Astrocyte (in vitro differentiated cells and primary cell): Measurements from ENCODE around the gene KLHL18. TPM values are rescaled to one million over a fixed set of nuclear protein-coding genes. Genes with fewer than 3 reads are reported as not detected.
"Not testable (repeated sequence)": the region's sequence is repeated elsewhere in the genome, so short reads cannot be mapped to it uniquely, and the experiment has no call there.

Experiments used
- DNase-seq: peaks from one replicate; pipeline ENCODE4 v3.0.0-alpha.2; 2010; ENCODE audit warnings: low read depth
- FAIRE-seq: peaks from 2 replicates; lab custom pipeline; 2011; peaks lifted over from hg19 to GRCh38; lab: Jason Lieb, UNC
- H2AFZ ChIP-seq: 2 replicates; pipeline ENCODE4 v1.6.0; 2012; ENCODE audit warnings: low read depth, low read length, inconsistent platforms
- H3K27ac ChIP-seq: 2 replicates; pipeline ENCODE4 v1.5.1; 2011; ENCODE audit warnings: low read depth, low read length, inconsistent platforms
- H3K27me3 ChIP-seq: 2 replicates; pipeline ENCODE4 v1.6.0; 2011; ENCODE audit warnings: low read length, inconsistent platforms; ENCODE audit not compliant: insufficient read depth
- H3K36me3 ChIP-seq: 2 replicates; pipeline ENCODE4 v1.5.1; 2011; ENCODE audit warnings: low read length, inconsistent platforms; ENCODE audit not compliant: insufficient read depth
- H3K4me1 ChIP-seq: 2 replicates; pipeline ENCODE4 v1.5.1; 2011; ENCODE audit warnings: low read length, inconsistent platforms; ENCODE audit not compliant: insufficient read depth
- H3K4me2 ChIP-seq: 2 replicates; pipeline ENCODE4 v1.6.0; 2012; ENCODE audit warnings: low read length, inconsistent platforms
- H3K4me3 ChIP-seq: 2 replicates; pipeline ENCODE4 v1.5.1; 2011; ENCODE audit warnings: low read depth, mild to moderate bottlenecking, low read length, inconsistent platforms; ENCODE audit not compliant: insufficient read depth
- H3K79me2 ChIP-seq: 2 replicates; pipeline ENCODE4 v1.6.0; 2012; ENCODE audit warnings: mild to moderate bottlenecking, low read length, inconsistent platforms; ENCODE audit not compliant: insufficient read depth
- H3K9ac ChIP-seq: 2 replicates; pipeline ENCODE4 v1.6.0; 2012; ENCODE audit warnings: mild to moderate bottlenecking, low read length, inconsistent platforms
- H3K9me3 ChIP-seq: 2 replicates; pipeline ENCODE4 v1.5.1; 2012; ENCODE audit warnings: low read depth, mild to moderate bottlenecking, low read length, inconsistent platforms; ENCODE audit not compliant: insufficient read depth
- H4K20me1 ChIP-seq: 2 replicates; pipeline ENCODE4 v1.6.0; 2012; ENCODE audit warnings: low read length, inconsistent platforms; ENCODE audit not compliant: insufficient read depth
- H3K27ac Mint-ChIP-seq: one replicate; pipeline ENCODE4 v1.8.0; 2021; ENCODE audit warnings: mild to moderate bottlenecking, mixed read lengths; ENCODE audit not compliant: unreplicated experiment
- H3K27me3 Mint-ChIP-seq: one replicate; pipeline ENCODE4 v1.8.0; 2021; ENCODE audit warnings: low read depth, mixed read lengths; ENCODE audit not compliant: unreplicated experiment
- H3K36me3 Mint-ChIP-seq: one replicate; pipeline ENCODE4 v1.8.0; 2021; ENCODE audit warnings: low read depth, mixed read lengths; ENCODE audit not compliant: unreplicated experiment
- H3K4me1 Mint-ChIP-seq: one replicate; pipeline ENCODE4 v1.8.0; 2021; ENCODE audit warnings: low read depth, mixed read lengths; ENCODE audit not compliant: unreplicated experiment
- H3K4me3 Mint-ChIP-seq: one replicate; pipeline ENCODE4 v1.8.0; 2021; ENCODE audit warnings: mild to moderate bottlenecking, moderate library complexity, mixed read lengths; ENCODE audit not compliant: unreplicated experiment
- H3K9me3 Mint-ChIP-seq: one replicate; pipeline ENCODE4 v1.8.0; 2021; ENCODE audit warnings: mild to moderate bottlenecking, mixed read lengths; ENCODE audit not compliant: unreplicated experiment
- EZH2 ChIP-seq: IDR thresholded peaks from 2 replicates; pipeline ENCODE4 v1.6.1; 2012; ENCODE audit warnings: mild to moderate bottlenecking, low read length, inconsistent platforms; ENCODE audit not compliant: insufficient read depth
- total RNA-seq: library from RNA; stranded (reverse); gene quantifications from 2 replicates; pipeline ENCODE4 v1.2.1, GENCODE V29; 2021
- TF ChIP-seq, protein P1 (sequence below): IDR thresholded peaks from 2 replicates; pipeline ENCODE4 v1.5.1; 2011; ENCODE audit warnings: low read depth, mild to moderate bottlenecking, inconsistent platforms, low read length, moderate library complexity; ENCODE audit not compliant: insufficient read depth

Gene KLHL18
- total RNA-seq, 1 donor from 2014 or later, result 53.2 TPM

GRCh38 chr3:47250309-47251060 lies 32.3 kb upstream of the KLHL18 start:
- H4K20me1 ChIP-seq, result no peaks in the 10 kb centered on the region
- TF ChIP-seq EZH2, result no peak
- TF ChIP-seq, protein P1, sequence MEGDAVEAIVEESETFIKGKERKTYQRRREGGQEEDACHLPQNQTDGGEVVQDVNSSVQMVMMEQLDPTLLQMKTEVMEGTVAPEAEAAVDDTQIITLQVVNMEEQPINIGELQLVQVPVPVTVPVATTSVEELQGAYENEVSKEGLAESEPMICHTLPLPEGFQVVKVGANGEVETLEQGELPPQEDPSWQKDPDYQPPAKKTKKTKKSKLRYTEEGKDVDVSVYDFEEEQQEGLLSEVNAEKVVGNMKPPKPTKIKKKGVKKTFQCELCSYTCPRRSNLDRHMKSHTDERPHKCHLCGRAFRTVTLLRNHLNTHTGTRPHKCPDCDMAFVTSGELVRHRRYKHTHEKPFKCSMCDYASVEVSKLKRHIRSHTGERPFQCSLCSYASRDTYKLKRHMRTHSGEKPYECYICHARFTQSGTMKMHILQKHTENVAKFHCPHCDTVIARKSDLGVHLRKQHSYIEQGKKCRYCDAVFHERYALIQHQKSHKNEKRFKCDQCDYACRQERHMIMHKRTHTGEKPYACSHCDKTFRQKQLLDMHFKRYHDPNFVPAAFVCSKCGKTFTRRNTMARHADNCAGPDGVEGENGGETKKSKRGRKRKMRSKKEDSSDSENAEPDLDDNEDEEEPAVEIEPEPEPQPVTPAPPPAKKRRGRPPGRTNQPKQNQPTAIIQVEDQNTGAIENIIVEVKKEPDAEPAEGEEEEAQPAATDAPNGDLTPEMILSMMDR, result peak; percentile 22
- no peaks in the 10 kb centered on the region for H3K79me2 ChIP-seq
- Mint-ChIP-seq H3K36me3 (peaks cover 2% of the 10 kb centered on the region), H3K4me3 (no peak overlapping the region), H3K27ac (no peak overlapping the region), H3K9me3 (no peaks in the 10 kb centered on the region), H3K4me1 (no peaks in the 10 kb centered on the region), H3K27me3 (peaks cover 9% of the 10 kb centered on the region)
- H3K36me3 ChIP-seq, result no peaks in the 10 kb centered on the region
- H3K9me3 ChIP-seq, result no peaks in the 10 kb centered on the region
- no peaks in the 10 kb centered on the region for H3K4me1 ChIP-seq
- H3K27ac ChIP-seq, result no peak overlapping the region
- H3K4me3 ChIP-seq, result no peak overlapping the region
- no peaks in the 10 kb centered on the region for H3K27me3 ChIP-seq
- H3K4me2 ChIP-seq, result no peak overlapping the region
- H2AFZ ChIP-seq, result no peak overlapping the region
- no peak overlapping the region for H3K9ac ChIP-seq
- DNase-seq (no peak), FAIRE-seq (no peak)

- not testable (repeated sequence) for FAIRE-seq, H3K4me3 ChIP-seq, H3K36me3 Mint-ChIP-seq, H3K27ac ChIP-seq, H3K4me2 ChIP-seq, H2AFZ ChIP-seq, H3K9me3 Mint-ChIP-seq, H3K9me3 ChIP-seq, DNase-seq, H3K27ac Mint-ChIP-seq, H3K4me1 Mint-ChIP-seq, H3K27me3 Mint-ChIP-seq, H3K79me2 ChIP-seq, H3K36me3 ChIP-seq, H3K4me3 Mint-ChIP-seq, H3K27me3 ChIP-seq, H4K20me1 ChIP-seq, H3K9ac ChIP-seq, H3K4me1 ChIP-seq
Measured at GRCh38 chr3:47251085-47251484, 31.7 kb upstream of the KLHL18 start.

GRCh38 chr3:47251689-47252088 lies 31.1 kb upstream of the KLHL18 start:
- Histone ChIP-seq H3K4me1 (no peaks in the 10 kb centered on the region), H3K4me2 (no peak overlapping the region), H3K27ac (no peak overlapping the region), H4K20me1 (no peaks in the 10 kb centered on the region), H3K9ac (no peak overlapping the region), H3K4me3 (no peak overlapping the region), H3K36me3 (no peaks in the 10 kb centered on the region), H3K79me2 (no peaks in the 10 kb centered on the region), H3K27me3 (no peaks in the 10 kb centered on the region), H2AFZ (no peak overlapping the region), H3K9me3 (no peaks in the 10 kb centered on the region)
- DNase-seq, result no peak
- H3K27ac Mint-ChIP-seq, result no peak overlapping the region
- no peak for FAIRE-seq
- H3K9me3 Mint-ChIP-seq, result no peaks in the 10 kb centered on the region
- H3K4me3 Mint-ChIP-seq, result no peak overlapping the region
- no peak for TF ChIP-seq EZH2
- TF ChIP-seq, protein P1, result no peak
- peaks cover 2% of the 10 kb centered on the region for H3K36me3 Mint-ChIP-seq
- peaks cover 9% of the 10 kb centered on the region for H3K27me3 Mint-ChIP-seq
- H3K4me1 Mint-ChIP-seq, result no peaks in the 10 kb centered on the region

DNA sequence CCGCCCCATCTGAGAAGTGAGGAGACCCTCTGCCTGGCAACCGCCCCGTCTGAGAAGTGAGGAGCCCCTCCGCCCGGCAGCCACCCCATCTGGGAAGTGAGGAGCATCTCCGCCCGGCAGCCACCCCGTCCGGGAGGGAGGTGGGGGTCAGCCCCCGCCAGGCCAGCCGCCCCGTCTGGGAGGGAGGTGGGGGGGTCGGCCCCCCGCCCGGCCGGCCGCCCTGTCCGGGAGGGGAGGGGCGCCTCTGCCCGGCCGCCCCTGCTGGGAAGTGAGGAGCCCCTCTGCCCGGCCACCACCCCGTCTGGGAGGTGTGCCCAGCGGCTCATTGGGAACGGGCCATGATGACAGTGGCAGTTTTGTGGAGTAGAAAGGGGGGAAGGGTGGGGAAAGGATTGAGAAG lies 26.4 kb upstream of the KLHL18 start:
- H3K4me2 ChIP-seq, H3K27me3 ChIP-seq, H3K27me3 Mint-ChIP-seq, H4K20me1 ChIP-seq, H3K4me3 Mint-ChIP-seq, H3K9me3 ChIP-seq, FAIRE-seq, H3K27ac ChIP-seq, DNase-seq, H3K4me3 ChIP-seq, H3K9me3 Mint-ChIP-seq, H2AFZ ChIP-seq, H3K9ac ChIP-seq, H3K79me2 ChIP-seq, H3K36me3 Mint-ChIP-seq, H3K4me1 Mint-ChIP-seq, H3K4me1 ChIP-seq, H3K27ac Mint-ChIP-seq, H3K36me3 ChIP-seq: not testable (repeated sequence)
